OCI-LY3 (cell line): Measurements from ENCODE around the gene AGAP4.
"Not testable (repeated sequence)": the region's sequence is repeated elsewhere in the genome, so short reads cannot be mapped to it uniquely, and the experiment has no call there.

Source experiments
- CTCF ChIP-seq: fragments of 200-600, 300-600 bp; sonication (generic); IDR thresholded peaks from 2 replicates; pipeline ENCODE4 v1.5.1; 2014; ENCODE audit warnings: antibody characterized with exemption, low read length, low read depth
- EZH2phosphoT487 ChIP-seq: fragments of 200-600 bp; shearing (Covaris generic); IDR thresholded peaks from 2 replicates; pipeline ENCODE4 v1.6.1; 2018; ENCODE audit warnings: antibody characterized with exemption, mixed run types, low read depth

- TF ChIP-seq CTCF, EZH2phosphoT487: not testable (repeated sequence)
Observed at GRCh38 chr10:45803060-45804010, 44.0 kb downstream of the AGAP4 start.
